ENCODE measurements around the gene ELANE.
"Not testable (repeated sequence)": the region's sequence is repeated elsewhere in the genome, so short reads cannot be mapped to it uniquely, and the experiment has no call there.

Gene ELANE

GRCh38 chr19:814152-815078 lies 37.7 kb upstream of the ELANE start:
- no peak for DNase-seq (ENCODE audit: low spot score)

- DNase-seq (ENCODE audit: low spot score): no peak
Observed at GRCh38 chr19:815079-815774, 36.9 kb upstream of the ELANE start.

GRCh38 chr19:815775-816499 lies 36.2 kb upstream of the ELANE start:
- DNase-seq (ENCODE audit: low spot score): no peak

GRCh38 chr19:816500-816857 lies 35.6 kb upstream of the ELANE start:
- DNase-seq (ENCODE audit: low spot score): no peak

- not testable (repeated sequence) for DNase-seq (ENCODE audit: low spot score)
Observed at GRCh38 chr19:820212-820611, 31.9 kb upstream of the ELANE start.

GRCh38 chr19:821231-821824 lies 30.8 kb upstream of the ELANE start:
- no peak for DNase-seq (ENCODE audit: low spot score)

GRCh38 chr19:821825-822503 lies 30.1 kb upstream of the ELANE start, which contains the start of gene PLPPR3:
Gene PLPPR3, minus strand, starts transcription at chr19:821955. Its CDS starts 396 bp downstream, at chr19:821559.
- DNase-seq (ENCODE audit: low spot score): no peak

- DNase-seq (ENCODE audit: low spot score): no peak
Observed at GRCh38 chr19:823565-824121, 28.5 kb upstream of the ELANE start.

- DNase-seq (ENCODE audit: low spot score): no peak
Observed at GRCh38 chr19:824885-825284, 27.2 kb upstream of the ELANE start.

GRCh38 chr19:825897-826644 lies 26.0 kb upstream of the ELANE start:
- no peak for DNase-seq (ENCODE audit: low spot score)

- DNase-seq (ENCODE audit: low spot score): no peak
Observed at GRCh38 chr19:827314-827709, 24.8 kb upstream of the ELANE start.

- no peak for DNase-seq (ENCODE audit: low spot score)
Observed at GRCh38 chr19:827710-828321, 24.3 kb upstream of the ELANE start, which contains the start of gene AZU1. Gene AZU1, plus strand, starts transcription at chr19:827837. Its CDS starts 10 bp downstream, at chr19:827847.

- no peak for DNase-seq (ENCODE audit: low spot score)
Observed at GRCh38 chr19:829129-829758, 22.9 kb upstream of the ELANE start.

- DNase-seq (ENCODE audit: low spot score): no peak
Observed at GRCh38 chr19:831407-832369, 20.4 kb upstream of the ELANE start.

GRCh38 chr19:834216-834615 lies 17.9 kb upstream of the ELANE start:
- DNase-seq (ENCODE audit: low spot score): no peak

- DNase-seq (ENCODE audit: low spot score): no peak
Observed at GRCh38 chr19:835210-835810, 16.8 kb upstream of the ELANE start.

- DNase-seq (ENCODE audit: low spot score): no peak
Observed at GRCh38 chr19:840519-841206, 11.4 kb upstream of the ELANE start, which contains the start of gene PRTN3. Gene PRTN3, plus strand, starts transcription at chr19:840999. Its CDS starts 10 bp downstream, at chr19:841009.
